PC-3 (cell line): ENCODE data around the gene AFG1L.

Source experiments
- EZH2 ChIP-seq: fragments of 300-600 bp; sonication (generic); IDR thresholded peaks from one replicate; pipeline ENCODE4 v1.6.1; 2017; ENCODE audit warnings: antibody characterized with exemption, mild to moderate bottlenecking, low read length; ENCODE audit not compliant: unreplicated experiment
- EZH2phosphoT487 ChIP-seq: fragments of 300-600 bp; sonication (generic); IDR thresholded peaks from 2 replicates; pipeline ENCODE4 v1.6.1; 2018; ENCODE audit warnings: mild to moderate bottlenecking, antibody characterized with exemption, low read length, borderline replicate concordance
- TF ChIP-seq, protein P1 (sequence below): fragments of 300-600 bp; sonication (generic); conservative IDR thresholded peaks from 2 replicates; pipeline ENCODE4 v1.5.1; 2017; ENCODE audit warnings: antibody characterized with exemption, low read depth, mild to moderate bottlenecking, low read length

DNA sequence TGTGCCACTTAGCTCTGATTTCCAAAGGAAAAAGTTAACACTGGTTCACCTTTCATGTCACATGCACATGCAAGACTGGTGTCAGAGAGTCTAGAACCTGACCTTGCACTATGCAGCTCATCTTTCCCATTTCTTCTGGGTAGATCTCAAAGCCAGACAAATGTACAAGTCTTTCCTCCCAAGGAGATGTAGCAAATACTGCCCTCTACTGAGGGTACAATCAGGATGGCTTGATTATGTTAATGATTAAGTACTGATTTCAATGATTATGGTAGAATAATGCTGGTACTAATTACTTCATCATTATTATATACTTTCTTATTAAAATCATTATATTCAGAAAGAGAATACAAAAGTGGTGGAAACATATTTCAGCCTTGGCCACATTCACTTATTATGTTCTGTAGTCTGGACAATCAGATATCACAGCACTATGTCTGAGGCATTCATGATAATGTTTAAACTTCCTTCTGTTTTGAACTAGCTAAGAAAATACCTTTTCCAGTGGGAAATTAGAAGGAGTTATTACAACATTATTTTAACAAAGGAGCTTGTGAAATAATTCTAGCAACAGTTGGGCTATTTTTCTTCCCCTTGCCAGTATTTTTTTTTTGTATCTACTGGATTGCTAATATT, 197.4 kb downstream of the AFG1L start:
- TF ChIP-seq, protein P1, sequence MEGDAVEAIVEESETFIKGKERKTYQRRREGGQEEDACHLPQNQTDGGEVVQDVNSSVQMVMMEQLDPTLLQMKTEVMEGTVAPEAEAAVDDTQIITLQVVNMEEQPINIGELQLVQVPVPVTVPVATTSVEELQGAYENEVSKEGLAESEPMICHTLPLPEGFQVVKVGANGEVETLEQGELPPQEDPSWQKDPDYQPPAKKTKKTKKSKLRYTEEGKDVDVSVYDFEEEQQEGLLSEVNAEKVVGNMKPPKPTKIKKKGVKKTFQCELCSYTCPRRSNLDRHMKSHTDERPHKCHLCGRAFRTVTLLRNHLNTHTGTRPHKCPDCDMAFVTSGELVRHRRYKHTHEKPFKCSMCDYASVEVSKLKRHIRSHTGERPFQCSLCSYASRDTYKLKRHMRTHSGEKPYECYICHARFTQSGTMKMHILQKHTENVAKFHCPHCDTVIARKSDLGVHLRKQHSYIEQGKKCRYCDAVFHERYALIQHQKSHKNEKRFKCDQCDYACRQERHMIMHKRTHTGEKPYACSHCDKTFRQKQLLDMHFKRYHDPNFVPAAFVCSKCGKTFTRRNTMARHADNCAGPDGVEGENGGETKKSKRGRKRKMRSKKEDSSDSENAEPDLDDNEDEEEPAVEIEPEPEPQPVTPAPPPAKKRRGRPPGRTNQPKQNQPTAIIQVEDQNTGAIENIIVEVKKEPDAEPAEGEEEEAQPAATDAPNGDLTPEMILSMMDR: peak; percentile 70
- TF ChIP-seq EZH2phosphoT487 (no peak), EZH2 (no peak)
